ENCODE results near the gene COL6A1.

DNA sequence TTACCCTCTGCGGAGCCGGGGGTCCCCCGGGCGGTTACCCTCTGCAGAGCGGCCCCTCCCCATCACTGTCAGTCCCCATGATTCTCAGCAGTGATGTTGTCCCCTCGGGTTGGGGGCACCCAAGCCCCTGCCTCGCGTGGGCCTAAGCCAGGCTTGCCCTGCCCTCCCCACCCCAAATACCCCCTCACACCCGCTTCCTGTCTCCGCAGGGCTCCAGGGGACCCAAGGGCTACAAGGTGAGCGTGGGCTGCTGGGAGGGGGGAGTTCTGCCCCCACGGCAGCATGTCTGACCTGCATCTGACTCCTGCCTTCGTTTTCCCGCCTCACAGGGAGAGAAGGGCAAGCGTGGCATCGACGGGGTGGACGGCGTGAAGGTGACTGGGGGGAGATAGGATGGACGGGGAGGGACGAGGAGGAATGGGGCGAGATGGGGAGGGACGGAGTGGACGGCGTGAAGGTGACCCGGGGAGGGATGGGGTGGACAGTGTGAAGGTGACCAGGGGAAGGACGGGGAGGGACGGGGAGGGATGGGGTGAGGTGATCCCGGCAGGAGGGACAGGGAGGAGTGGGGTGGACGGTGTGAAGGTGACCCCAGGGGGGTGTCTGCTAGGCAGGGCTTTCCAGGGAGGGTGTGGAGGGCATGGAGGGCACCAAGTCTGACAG lies 8.6 kb downstream of the COL6A1 start:
- TF ChIP-seq EP300 (conservative IDR thresholded peaks at IDR 0.05; ENCODE audit: poor library complexity, severe bottlenecking) (no peak), EZH2 (IDR thresholded peaks at IDR 0.05; ENCODE audit: borderline replicate concordance, insufficient read depth, low read length, poor library complexity, severe bottlenecking) (no peak), SMC3 (conservative IDR thresholded peaks at IDR 0.05; ENCODE audit: poor library complexity) (no peak), MXI1 (conservative IDR thresholded peaks at IDR 0.05; ENCODE audit: poor library complexity, severe bottlenecking) (no peak), RAD21 (conservative IDR thresholded peaks at IDR 0.05) (no peak)
- TF ChIP-seq, protein P1, sequence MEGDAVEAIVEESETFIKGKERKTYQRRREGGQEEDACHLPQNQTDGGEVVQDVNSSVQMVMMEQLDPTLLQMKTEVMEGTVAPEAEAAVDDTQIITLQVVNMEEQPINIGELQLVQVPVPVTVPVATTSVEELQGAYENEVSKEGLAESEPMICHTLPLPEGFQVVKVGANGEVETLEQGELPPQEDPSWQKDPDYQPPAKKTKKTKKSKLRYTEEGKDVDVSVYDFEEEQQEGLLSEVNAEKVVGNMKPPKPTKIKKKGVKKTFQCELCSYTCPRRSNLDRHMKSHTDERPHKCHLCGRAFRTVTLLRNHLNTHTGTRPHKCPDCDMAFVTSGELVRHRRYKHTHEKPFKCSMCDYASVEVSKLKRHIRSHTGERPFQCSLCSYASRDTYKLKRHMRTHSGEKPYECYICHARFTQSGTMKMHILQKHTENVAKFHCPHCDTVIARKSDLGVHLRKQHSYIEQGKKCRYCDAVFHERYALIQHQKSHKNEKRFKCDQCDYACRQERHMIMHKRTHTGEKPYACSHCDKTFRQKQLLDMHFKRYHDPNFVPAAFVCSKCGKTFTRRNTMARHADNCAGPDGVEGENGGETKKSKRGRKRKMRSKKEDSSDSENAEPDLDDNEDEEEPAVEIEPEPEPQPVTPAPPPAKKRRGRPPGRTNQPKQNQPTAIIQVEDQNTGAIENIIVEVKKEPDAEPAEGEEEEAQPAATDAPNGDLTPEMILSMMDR (IDR thresholded peaks at IDR 0.05; ENCODE audit: poor library complexity, severe bottlenecking), result no peak

All from neural cell (in vitro differentiated cells).